IMR-90 (cell line): Measurements from ENCODE around the gene ZNF579. TPM values are rescaled to one million over a fixed set of nuclear protein-coding genes. Genes with fewer than 3 reads are reported as not detected.

Experiments used
- ATAC-seq: fragments of 200-7000 bp; cut with Tn5 transposase; 2 replicates; pipeline ENCODE4 v1.9.1; 2020; ENCODE audit warnings: low read depth, mild to moderate bottlenecking, moderate library complexity
- BruUV-seq: library from RNA; stranded (reverse); fragments of 400-500 nt; replicated peaks from 2 replicates; lab custom pipeline; 2021; lab: Mats Ljungman, UMichigan
- CTCF ChIA-PET: fragments of 300-600 bp; formaldehyde crosslinking; extraction: SDS; loops from one replicate; lab custom pipeline; 2021; ENCODE audit warnings: antibody characterized with exemption; lab: Yijun Ruan, JAX
- POLR2A ChIA-PET: fragments of 300-600 bp; sonication (Branson Sonifier 250); formaldehyde crosslinking; loops from one replicate; lab custom pipeline; 2022; ENCODE audit warnings: antibody characterized with exemption; ENCODE audit not compliant: unreplicated experiment; lab: Charles Lee
- DNase-seq: peaks from one replicate; pipeline ENCODE4 v3.0.0; 2013
- H2AFZ ChIP-seq: replicated peaks from 2 replicates; pipeline ENCODE3; 2013; ENCODE audit warnings: low read length, mild to moderate bottlenecking; ENCODE audit not compliant: poor library complexity
- H2AK5ac ChIP-seq: 2 replicates; pipeline ENCODE4 v1.6.1; 2013; ENCODE audit warnings: low read depth, low read length, inconsistent platforms
- H2AK9ac ChIP-seq: replicated peaks from 2 replicates; pipeline ENCODE3; 2013; ENCODE audit warnings: mild to moderate bottlenecking, low read depth, low read length, moderate library complexity; ENCODE audit not compliant: poor library complexity
- H2BK120ac ChIP-seq: 2 replicates; pipeline ENCODE4 v1.6.1; 2013; ENCODE audit warnings: low read depth, low read length, inconsistent platforms
- H2BK15ac ChIP-seq: 3 replicates; pipeline ENCODE4 v1.6.1; 2013; ENCODE audit warnings: low read depth, low read length, inconsistent platforms
- H2BK20ac ChIP-seq: 2 replicates; pipeline ENCODE4 v1.6.1; 2013; ENCODE audit warnings: low read depth, mild to moderate bottlenecking, inconsistent platforms, low read length, moderate library complexity
- H2BK5ac ChIP-seq: 2 replicates; pipeline ENCODE4 v1.6.1; 2013; ENCODE audit warnings: mild to moderate bottlenecking, low read depth, low read length, inconsistent platforms; ENCODE audit not compliant: poor library complexity, severe bottlenecking
- H3K14ac ChIP-seq: replicated peaks from 2 replicates; pipeline ENCODE4 v1.6.1; 2013; ENCODE audit warnings: low read depth, low read length, inconsistent platforms
- H3K18ac ChIP-seq: 2 replicates; pipeline ENCODE4 v1.6.1; 2013; ENCODE audit warnings: low read depth, low read length, control low read depth
- H3K23ac ChIP-seq: 2 replicates; pipeline ENCODE4 v1.6.1; 2013; ENCODE audit warnings: low read depth, low read length, inconsistent platforms
- H3K27ac ChIP-seq: 2 replicates; pipeline ENCODE4 v1.5.1; 2013; ENCODE audit warnings: mild to moderate bottlenecking, control low read depth, low read length; ENCODE audit not compliant: insufficient read depth
- H3K27me3 ChIP-seq: 2 replicates; pipeline ENCODE4 v1.6.1; 2013; ENCODE audit warnings: low read length; ENCODE audit not compliant: control insufficient read depth, insufficient read depth
- H3K36me3 ChIP-seq: 2 replicates; pipeline ENCODE4 v1.6.1; 2013; ENCODE audit warnings: low read length, mixed read lengths; ENCODE audit not compliant: control insufficient read depth, insufficient read depth
- H3K4ac ChIP-seq: 2 replicates; pipeline ENCODE4 v1.6.1; 2013; ENCODE audit warnings: low read depth, low read length, inconsistent platforms
- H3K4me1 ChIP-seq: 2 replicates; pipeline ENCODE4 v1.6.1; 2013; ENCODE audit warnings: low read length, mixed read lengths; ENCODE audit not compliant: control insufficient read depth, insufficient read depth
- H3K4me2 ChIP-seq: 2 replicates; pipeline ENCODE4 v1.6.1; 2013; ENCODE audit warnings: low read depth, mild to moderate bottlenecking, control low read depth, low read length, moderate library complexity
- H3K4me3 ChIP-seq: 2 replicates; pipeline ENCODE4 v1.5.1; 2013; ENCODE audit warnings: low read depth, mild to moderate bottlenecking, control low read depth, low read length, moderate library complexity; ENCODE audit not compliant: insufficient read depth
- H3K56ac ChIP-seq: 2 replicates; pipeline ENCODE4 v1.6.1; 2013; ENCODE audit warnings: low read length, inconsistent platforms; ENCODE audit not compliant: insufficient read depth; ENCODE audit errors: extremely low read depth
- H3K79me1 ChIP-seq, 2 experiments: 2 replicates each; pipeline ENCODE4 v1.6.1; 2013; ENCODE audit warnings: low read length in 2 of 2, inconsistent platforms in 1 of 2, low read depth in 1 of 2
- H3K9ac ChIP-seq: 2 replicates; pipeline ENCODE4 v1.6.1; 2013; ENCODE audit warnings: low read depth, low read length, control low read depth
- H3K9me1 ChIP-seq: 2 replicates; pipeline ENCODE4 v1.6.1; 2013; ENCODE audit warnings: low read length, inconsistent platforms; ENCODE audit not compliant: insufficient read depth
- H3K9me3 ChIP-seq: 2 replicates; pipeline ENCODE4 v1.6.1; 2013; ENCODE audit warnings: low read length; ENCODE audit not compliant: control insufficient read depth, insufficient read depth
- H4K20me1 ChIP-seq: 2 replicates; pipeline ENCODE4 v1.6.1; 2013; ENCODE audit warnings: low read length, inconsistent platforms; ENCODE audit not compliant: insufficient read depth
- H4K5ac ChIP-seq: 2 replicates; pipeline ENCODE4 v1.6.1; 2013; ENCODE audit warnings: mild to moderate bottlenecking, low read depth, low read length, control low read depth
- H4K8ac ChIP-seq, 2 experiments: 2 replicates each; pipeline ENCODE4 v1.6.1; 2013; ENCODE audit warnings: low read depth in 2 of 2, low read length in 2 of 2, control low read depth in 1 of 2, inconsistent platforms in 1 of 2
- H4K91ac ChIP-seq: 2 replicates; pipeline ENCODE4 v1.6.1; 2013; ENCODE audit warnings: low read depth, low read length, inconsistent platforms; ENCODE audit not compliant: insufficient read depth
- BHLHE40 ChIP-seq: fragments of 150-350 bp; IDR thresholded peaks from 2 replicates; pipeline ENCODE4 v1.6.1; 2016; ENCODE audit warnings: mild to moderate bottlenecking, low read depth, low read length
- CEBPB ChIP-seq: IDR thresholded peaks from 2 replicates; pipeline ENCODE4 v1.6.1; 2012; ENCODE audit warnings: low read depth, low read length, improper control_type of control experiment
- CHD1 ChIP-seq: IDR thresholded peaks from 2 replicates; pipeline ENCODE4 v1.6.1; 2012; ENCODE audit warnings: low read depth, low read length, improper control_type of control experiment
- FOS ChIP-seq: fragments of 150-350 bp; IDR thresholded peaks from 2 replicates; pipeline ENCODE4 v1.6.1; 2016; ENCODE audit warnings: low read depth, low read length
- MAFK ChIP-seq: IDR thresholded peaks from 2 replicates; pipeline ENCODE4 v1.6.1; 2012; ENCODE audit warnings: low read depth, low read length, improper control_type of control experiment
- NFE2L2 ChIP-seq: fragments of 150-350 bp; IDR thresholded peaks from 2 replicates; pipeline ENCODE4 v1.6.1; 2016; ENCODE audit warnings: low read depth, mild to moderate bottlenecking, low read length
- RAD21 ChIP-seq: IDR thresholded peaks from 2 replicates; pipeline ENCODE4 v1.6.1; 2012; ENCODE audit warnings: low read length, improper control_type of control experiment
- RCOR1 ChIP-seq: IDR thresholded peaks from 2 replicates; pipeline ENCODE4 v1.6.1; 2012; ENCODE audit warnings: mild to moderate bottlenecking, low read length, improper control_type of control experiment; ENCODE audit not compliant: insufficient replicate concordance
- RFX5 ChIP-seq: IDR thresholded peaks from 2 replicates; pipeline ENCODE4 v1.8.0; 2012; ENCODE audit warnings: low read depth, mild to moderate bottlenecking, low read length, moderate library complexity
- SMC3 ChIP-seq: fragments of 150-350 bp; IDR thresholded peaks from 2 replicates; pipeline ENCODE4 v1.6.1; 2016; ENCODE audit warnings: low read depth, mild to moderate bottlenecking, antibody characterized with exemption, low read length, moderate library complexity
- USF2 ChIP-seq: fragments of 150-350 bp; IDR thresholded peaks from 2 replicates; pipeline ENCODE4 v1.6.1; 2017; ENCODE audit warnings: mild to moderate bottlenecking, antibody characterized with exemption, low read length, low read depth
- WGBS, 2 experiments: methylation state at CpG; one replicate each; pipeline versions ENCODE4 v1.1.5 to v1.1.7; 2013; ENCODE audit warnings: missing lambda C conversion rate in 2 of 2; ENCODE audit not compliant: insufficient read length in 1 of 2; ENCODE audit errors: extremely low coverage in 2 of 2; 5-methylcytosine and 5-hydroxymethylcytosine counted together
- dilution Hi-C: fragments of 300-500 bp; cut with HindIII; formaldehyde crosslinking; loops from one replicate; pipeline ENCODE4 v1.14.3; 2018; ENCODE audit warnings: low sequenced_read_pairs; ENCODE audit not compliant: unreplicated experiment
- in situ Hi-C: fragments of 300-500 bp; cut with MboI; formaldehyde crosslinking; loops from 3 replicates; pipeline ENCODE4 v1.14.3; 2019; ENCODE audit warnings: low sequenced_read_pairs, inconsistent platforms, mixed read lengths
- intact Hi-C: fragments of 100-400 bp; cut with micrococcal nuclease; formaldehyde crosslinking; loops from 2 replicates; pipeline ENCODE4 v1.10.0; 2022
- polyA plus RNA-seq, 3 experiments: library from polyadenylated mRNA; depleted of rRNA; stranded (reverse); fragments of >200 nt; gene quantifications; 2 replicates each; pipeline ENCODE4 v1.2.3, GENCODE V29; 2012; ENCODE audit warnings: low replicate concordance in 1 of 3
- total RNA-seq: library from RNA; depleted of rRNA; stranded (reverse); fragments of >200 nt; gene quantifications from 2 replicates; pipeline ENCODE4 v1.2.3, GENCODE V29; 2012
- TF ChIP-seq, protein P1 (sequence below): fragments of 150-350 bp; IDR thresholded peaks from 2 replicates; pipeline ENCODE4 v1.6.1; 2016; ENCODE audit warnings: low read depth, mild to moderate bottlenecking, low read length, moderate library complexity, borderline replicate concordance
- TF ChIP-seq, protein P2 (sequence below): conservative IDR thresholded peaks from 2 replicates; pipeline ENCODE4 v1.5.1; 2012; ENCODE audit warnings: mild to moderate bottlenecking, low read depth, low read length, improper control_type of control experiment

ZNF579 gene
- total and polyA plus RNA-seq, 2 of the 4 experiments (the other 2 are of a cell fraction), result 0.54 to 9.0 TPM

DNA sequence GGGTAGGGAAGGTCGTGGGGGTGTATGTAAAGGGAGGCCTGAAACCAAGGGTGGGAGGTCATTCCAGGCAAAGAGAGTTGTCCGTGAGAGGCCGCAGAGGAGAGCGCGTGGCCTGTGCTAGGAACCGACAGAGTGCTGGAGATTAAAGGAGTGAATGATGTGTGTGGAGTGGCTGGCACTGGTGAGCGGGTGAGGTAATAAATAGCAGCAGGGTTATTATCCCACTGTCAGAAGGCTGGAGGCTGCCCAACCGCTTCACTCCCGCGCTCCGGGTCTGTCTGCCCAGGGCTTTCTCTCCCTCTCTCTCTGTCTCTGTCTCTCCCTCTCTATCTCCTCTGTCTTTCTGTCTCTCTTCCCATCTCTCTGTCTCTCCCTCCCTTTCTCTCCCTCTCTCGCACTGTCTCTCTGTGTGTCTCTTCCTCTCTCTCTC lies 17.4 kb downstream of the ZNF579 start:
- no peak overlapping the region for H2BK120ac ChIP-seq
- no peak overlapping the region for H3K18ac ChIP-seq
- no peaks in the 10 kb centered on the region for H3K36me3 ChIP-seq
- H3K9me1 ChIP-seq, result no peaks in the 10 kb centered on the region
- DNase-seq (no peak), ATAC-seq (0 out of 2 replicates have a peak, but pooled peaks have one; percentile 29)
- intact Hi-C loops (no loop called here), in situ Hi-C loops (no loop called here), dilution Hi-C loops (no loop called here)
- H3K4me1 ChIP-seq, result no peaks in the 10 kb centered on the region
- peaks cover 14% of the 10 kb centered on the region for H3K27me3 ChIP-seq
- H3K79me1 ChIP-seq, result no peaks in the 10 kb centered on the region
- H3K27ac ChIP-seq, result no peak overlapping the region
- no peak overlapping the region for H4K91ac ChIP-seq
- no peak overlapping the region for H2AFZ ChIP-seq
- no peak overlapping the region for H3K56ac ChIP-seq
- peaks cover 5% of the 10 kb centered on the region; the same call in 1 of the 2 replicates for H3K9me3 ChIP-seq
- no peak overlapping the region for H2AK9ac ChIP-seq
- 36% methylated on average over 11 of the region's 12 CpGs; no CpG with 5 or more reads in 1 of the 2 experiments for WGBS, 2 experiments
- H3K4me3 ChIP-seq, result no peak overlapping the region
- no peak overlapping the region for H2AK5ac ChIP-seq
- H4K5ac ChIP-seq, result no peak overlapping the region
- no peak overlapping the region for H3K4me2 ChIP-seq
- BruUV-seq, result no TSS peak
- H3K9ac ChIP-seq, result no peak overlapping the region
- no peak overlapping the region for H3K14ac ChIP-seq
- ChIA-PET POLR2A (no interaction called here), CTCF (no interaction called here)
- no peak overlapping the region for H3K23ac ChIP-seq
- no peak for TF ChIP-seq CEBPB
- no peak for TF ChIP-seq RAD21
- TF ChIP-seq, protein P1, sequence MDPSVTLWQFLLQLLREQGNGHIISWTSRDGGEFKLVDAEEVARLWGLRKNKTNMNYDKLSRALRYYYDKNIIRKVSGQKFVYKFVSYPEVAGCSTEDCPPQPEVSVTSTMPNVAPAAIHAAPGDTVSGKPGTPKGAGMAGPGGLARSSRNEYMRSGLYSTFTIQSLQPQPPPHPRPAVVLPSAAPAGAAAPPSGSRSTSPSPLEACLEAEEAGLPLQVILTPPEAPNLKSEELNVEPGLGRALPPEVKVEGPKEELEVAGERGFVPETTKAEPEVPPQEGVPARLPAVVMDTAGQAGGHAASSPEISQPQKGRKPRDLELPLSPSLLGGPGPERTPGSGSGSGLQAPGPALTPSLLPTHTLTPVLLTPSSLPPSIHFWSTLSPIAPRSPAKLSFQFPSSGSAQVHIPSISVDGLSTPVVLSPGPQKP, result no peak
- TF ChIP-seq MAFK, result no peak
- no peak for TF ChIP-seq CHD1
- no peak for TF ChIP-seq NFE2L2
- no peak for TF ChIP-seq BHLHE40
- no peak for TF ChIP-seq FOS
- no peak for TF ChIP-seq SMC3
- TF ChIP-seq USF2, result no peak
- TF ChIP-seq, protein P2, sequence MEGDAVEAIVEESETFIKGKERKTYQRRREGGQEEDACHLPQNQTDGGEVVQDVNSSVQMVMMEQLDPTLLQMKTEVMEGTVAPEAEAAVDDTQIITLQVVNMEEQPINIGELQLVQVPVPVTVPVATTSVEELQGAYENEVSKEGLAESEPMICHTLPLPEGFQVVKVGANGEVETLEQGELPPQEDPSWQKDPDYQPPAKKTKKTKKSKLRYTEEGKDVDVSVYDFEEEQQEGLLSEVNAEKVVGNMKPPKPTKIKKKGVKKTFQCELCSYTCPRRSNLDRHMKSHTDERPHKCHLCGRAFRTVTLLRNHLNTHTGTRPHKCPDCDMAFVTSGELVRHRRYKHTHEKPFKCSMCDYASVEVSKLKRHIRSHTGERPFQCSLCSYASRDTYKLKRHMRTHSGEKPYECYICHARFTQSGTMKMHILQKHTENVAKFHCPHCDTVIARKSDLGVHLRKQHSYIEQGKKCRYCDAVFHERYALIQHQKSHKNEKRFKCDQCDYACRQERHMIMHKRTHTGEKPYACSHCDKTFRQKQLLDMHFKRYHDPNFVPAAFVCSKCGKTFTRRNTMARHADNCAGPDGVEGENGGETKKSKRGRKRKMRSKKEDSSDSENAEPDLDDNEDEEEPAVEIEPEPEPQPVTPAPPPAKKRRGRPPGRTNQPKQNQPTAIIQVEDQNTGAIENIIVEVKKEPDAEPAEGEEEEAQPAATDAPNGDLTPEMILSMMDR, result no peak
- TF ChIP-seq RCOR1, result no peak
- TF ChIP-seq RFX5, result no peak
- H2BK15ac ChIP-seq, result no peak overlapping the region
- no peak overlapping the region for H3K4ac ChIP-seq
- no peak overlapping the region for H2BK5ac ChIP-seq
- no peak overlapping the region for H2BK20ac ChIP-seq
- H4K20me1 ChIP-seq, result no peaks in the 10 kb centered on the region
- H4K8ac ChIP-seq, result no peak overlapping the region
